ENCODE measurements around the gene SARS1.

The SARS1 gene

GRCh38 chr1:109252893-109253802 lies 39.4 kb downstream of the SARS1 start:
- DNase-seq (ENCODE audit: low read depth in 1 of 2, low spot score in 1 of 2): no peak
- no peak overlapping the region for H3K27ac ChIP-seq (replicated peaks)
- TF ChIP-seq, protein P1, sequence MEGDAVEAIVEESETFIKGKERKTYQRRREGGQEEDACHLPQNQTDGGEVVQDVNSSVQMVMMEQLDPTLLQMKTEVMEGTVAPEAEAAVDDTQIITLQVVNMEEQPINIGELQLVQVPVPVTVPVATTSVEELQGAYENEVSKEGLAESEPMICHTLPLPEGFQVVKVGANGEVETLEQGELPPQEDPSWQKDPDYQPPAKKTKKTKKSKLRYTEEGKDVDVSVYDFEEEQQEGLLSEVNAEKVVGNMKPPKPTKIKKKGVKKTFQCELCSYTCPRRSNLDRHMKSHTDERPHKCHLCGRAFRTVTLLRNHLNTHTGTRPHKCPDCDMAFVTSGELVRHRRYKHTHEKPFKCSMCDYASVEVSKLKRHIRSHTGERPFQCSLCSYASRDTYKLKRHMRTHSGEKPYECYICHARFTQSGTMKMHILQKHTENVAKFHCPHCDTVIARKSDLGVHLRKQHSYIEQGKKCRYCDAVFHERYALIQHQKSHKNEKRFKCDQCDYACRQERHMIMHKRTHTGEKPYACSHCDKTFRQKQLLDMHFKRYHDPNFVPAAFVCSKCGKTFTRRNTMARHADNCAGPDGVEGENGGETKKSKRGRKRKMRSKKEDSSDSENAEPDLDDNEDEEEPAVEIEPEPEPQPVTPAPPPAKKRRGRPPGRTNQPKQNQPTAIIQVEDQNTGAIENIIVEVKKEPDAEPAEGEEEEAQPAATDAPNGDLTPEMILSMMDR (IDR thresholded peaks at IDR 0.05; ENCODE audit: insufficient read depth, low read length): no peak
- no peak for TF ChIP-seq POLR2AphosphoS5 (IDR thresholded peaks at IDR 0.05; ENCODE audit: low read depth)
- TF ChIP-seq SPI1 (IDR thresholded peaks at IDR 0.05; ENCODE audit: borderline replicate concordance, low read depth): no peak
- TF ChIP-seq GABPA (IDR thresholded peaks at IDR 0.05; ENCODE audit: low read depth): no peak
- TF ChIP-seq, protein P2, sequence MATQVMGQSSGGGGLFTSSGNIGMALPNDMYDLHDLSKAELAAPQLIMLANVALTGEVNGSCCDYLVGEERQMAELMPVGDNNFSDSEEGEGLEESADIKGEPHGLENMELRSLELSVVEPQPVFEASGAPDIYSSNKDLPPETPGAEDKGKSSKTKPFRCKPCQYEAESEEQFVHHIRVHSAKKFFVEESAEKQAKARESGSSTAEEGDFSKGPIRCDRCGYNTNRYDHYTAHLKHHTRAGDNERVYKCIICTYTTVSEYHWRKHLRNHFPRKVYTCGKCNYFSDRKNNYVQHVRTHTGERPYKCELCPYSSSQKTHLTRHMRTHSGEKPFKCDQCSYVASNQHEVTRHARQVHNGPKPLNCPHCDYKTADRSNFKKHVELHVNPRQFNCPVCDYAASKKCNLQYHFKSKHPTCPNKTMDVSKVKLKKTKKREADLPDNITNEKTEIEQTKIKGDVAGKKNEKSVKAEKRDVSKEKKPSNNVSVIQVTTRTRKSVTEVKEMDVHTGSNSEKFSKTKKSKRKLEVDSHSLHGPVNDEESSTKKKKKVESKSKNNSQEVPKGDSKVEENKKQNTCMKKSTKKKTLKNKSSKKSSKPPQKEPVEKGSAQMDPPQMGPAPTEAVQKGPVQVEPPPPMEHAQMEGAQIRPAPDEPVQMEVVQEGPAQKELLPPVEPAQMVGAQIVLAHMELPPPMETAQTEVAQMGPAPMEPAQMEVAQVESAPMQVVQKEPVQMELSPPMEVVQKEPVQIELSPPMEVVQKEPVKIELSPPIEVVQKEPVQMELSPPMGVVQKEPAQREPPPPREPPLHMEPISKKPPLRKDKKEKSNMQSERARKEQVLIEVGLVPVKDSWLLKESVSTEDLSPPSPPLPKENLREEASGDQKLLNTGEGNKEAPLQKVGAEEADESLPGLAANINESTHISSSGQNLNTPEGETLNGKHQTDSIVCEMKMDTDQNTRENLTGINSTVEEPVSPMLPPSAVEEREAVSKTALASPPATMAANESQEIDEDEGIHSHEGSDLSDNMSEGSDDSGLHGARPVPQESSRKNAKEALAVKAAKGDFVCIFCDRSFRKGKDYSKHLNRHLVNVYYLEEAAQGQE (IDR thresholded peaks at IDR 0.05; ENCODE audit: insufficient replicate concordance, low read depth): no peak
- H3K4me3 ChIP-seq (replicated peaks; ENCODE audit: insufficient read depth, low read length): no peak overlapping the region
- peaks cover 18% of the 10 kb centered on the region for H3K27me3 ChIP-seq (ENCODE audit: insufficient read depth, poor library complexity, severe bottlenecking)

- Histone ChIP-seq H3K4me3 (replicated peaks; ENCODE audit: insufficient read depth, low read length) (no peak overlapping the region), H3K27me3 (ENCODE audit: insufficient read depth, poor library complexity, severe bottlenecking) (peaks cover 18% of the 10 kb centered on the region), H3K27ac (replicated peaks) (no peak overlapping the region)
- TF ChIP-seq POLR2AphosphoS5 (IDR thresholded peaks at IDR 0.05; ENCODE audit: low read depth): no peak
- TF ChIP-seq SPI1 (IDR thresholded peaks at IDR 0.05; ENCODE audit: borderline replicate concordance, low read depth): no peak
- TF ChIP-seq GABPA (IDR thresholded peaks at IDR 0.05; ENCODE audit: low read depth): no peak
- TF ChIP-seq, protein P1 (IDR thresholded peaks at IDR 0.05; ENCODE audit: insufficient read depth, low read length): no peak
- TF ChIP-seq, protein P2 (IDR thresholded peaks at IDR 0.05; ENCODE audit: insufficient replicate concordance, low read depth): no peak
- DNase-seq (ENCODE audit: low read depth in 1 of 2, low spot score in 1 of 2): no peak
Observed at GRCh38 chr1:109253803-109254620, 40.3 kb downstream of the SARS1 start.

DNA sequence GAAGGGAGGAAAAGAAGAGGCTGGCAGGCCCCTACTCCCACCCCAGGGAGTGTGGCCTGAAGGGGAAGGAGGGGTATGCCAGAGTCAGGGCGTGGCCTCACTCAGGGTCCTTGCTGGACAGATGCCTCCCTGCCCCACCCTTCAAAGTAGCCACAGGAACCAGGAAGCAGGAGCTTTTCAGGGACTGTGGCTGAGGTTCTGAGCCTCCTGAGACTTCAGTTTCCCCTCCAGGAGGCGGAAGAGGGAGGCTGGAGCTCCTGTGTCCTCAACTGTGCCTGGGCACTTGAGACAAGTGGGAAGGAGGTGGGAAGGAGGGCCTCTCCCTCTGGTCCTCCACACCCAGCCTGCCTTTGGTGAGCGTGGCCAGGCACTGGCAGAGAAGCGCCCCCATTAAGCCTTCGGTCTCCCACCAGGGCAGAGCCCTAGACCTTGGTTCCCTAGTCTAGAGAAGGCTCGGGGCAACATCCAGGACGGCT lies 40.9 kb downstream of the SARS1 start:
- H3K4me3 ChIP-seq (replicated peaks; ENCODE audit: insufficient read depth, low read length): no peak overlapping the region
- peaks cover 18% of the 10 kb centered on the region for H3K27me3 ChIP-seq (ENCODE audit: insufficient read depth, poor library complexity, severe bottlenecking)
- DNase-seq (ENCODE audit: low read depth in 1 of 2, low spot score in 1 of 2): no peak
- no peak overlapping the region for H3K27ac ChIP-seq (replicated peaks)
- TF ChIP-seq GABPA (IDR thresholded peaks at IDR 0.05; ENCODE audit: low read depth) (no peak), SPI1 (IDR thresholded peaks at IDR 0.05; ENCODE audit: borderline replicate concordance, low read depth) (no peak), POLR2AphosphoS5 (IDR thresholded peaks at IDR 0.05; ENCODE audit: low read depth) (no peak)
- TF ChIP-seq, protein P2 (IDR thresholded peaks at IDR 0.05; ENCODE audit: insufficient replicate concordance, low read depth): no peak
- TF ChIP-seq, protein P1 (IDR thresholded peaks at IDR 0.05; ENCODE audit: insufficient read depth, low read length): no peak

Measured in HL-60 (cell line).